Measurements from ENCODE around the gene DTD1. TPM values are rescaled to one million over a fixed set of nuclear protein-coding genes. Genes with fewer than 3 reads are reported as not detected.

Gene DTD1
- total and polyA plus RNA-seq, 3 donors from 2014 or later: 34.6 to 41.6 (median 39.9) TPM

DNA sequence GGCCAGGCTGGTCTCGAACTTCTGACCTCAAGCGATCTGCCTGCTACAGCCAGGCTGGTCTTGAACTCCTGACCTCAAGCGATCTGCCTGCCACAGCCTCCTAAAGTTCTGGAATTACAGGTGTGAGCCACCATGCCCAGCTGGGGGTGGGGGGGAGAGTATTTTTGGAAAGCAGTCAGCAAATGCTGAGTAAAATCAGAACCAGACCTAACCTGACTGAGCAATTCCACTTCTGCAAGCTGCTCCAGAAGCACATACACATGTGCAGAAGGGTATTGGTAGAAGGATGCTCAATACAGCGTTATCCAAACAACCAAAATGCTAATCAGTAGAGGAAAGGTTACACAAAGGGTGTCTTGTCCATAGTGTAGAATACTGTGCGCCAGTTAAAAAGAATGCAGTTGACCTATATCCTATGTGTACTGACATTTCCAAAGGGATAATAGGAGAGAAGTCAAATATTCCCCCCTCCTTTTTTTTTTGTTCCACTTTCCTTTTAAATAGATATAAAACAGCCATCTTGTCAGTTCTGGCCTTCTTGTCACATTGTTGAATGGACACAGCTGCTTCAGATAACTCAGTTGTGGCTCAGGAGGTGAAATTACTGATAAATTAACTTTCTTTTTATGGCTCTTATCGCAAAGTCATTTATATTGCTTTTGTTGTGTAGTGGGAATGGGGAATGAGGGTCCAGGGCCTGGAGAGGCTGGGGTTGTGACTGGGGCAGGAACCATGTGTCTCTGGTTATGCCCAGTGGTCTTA is 74.6 kb downstream of the DTD1 start:
- TF ChIP-seq, protein P1, sequence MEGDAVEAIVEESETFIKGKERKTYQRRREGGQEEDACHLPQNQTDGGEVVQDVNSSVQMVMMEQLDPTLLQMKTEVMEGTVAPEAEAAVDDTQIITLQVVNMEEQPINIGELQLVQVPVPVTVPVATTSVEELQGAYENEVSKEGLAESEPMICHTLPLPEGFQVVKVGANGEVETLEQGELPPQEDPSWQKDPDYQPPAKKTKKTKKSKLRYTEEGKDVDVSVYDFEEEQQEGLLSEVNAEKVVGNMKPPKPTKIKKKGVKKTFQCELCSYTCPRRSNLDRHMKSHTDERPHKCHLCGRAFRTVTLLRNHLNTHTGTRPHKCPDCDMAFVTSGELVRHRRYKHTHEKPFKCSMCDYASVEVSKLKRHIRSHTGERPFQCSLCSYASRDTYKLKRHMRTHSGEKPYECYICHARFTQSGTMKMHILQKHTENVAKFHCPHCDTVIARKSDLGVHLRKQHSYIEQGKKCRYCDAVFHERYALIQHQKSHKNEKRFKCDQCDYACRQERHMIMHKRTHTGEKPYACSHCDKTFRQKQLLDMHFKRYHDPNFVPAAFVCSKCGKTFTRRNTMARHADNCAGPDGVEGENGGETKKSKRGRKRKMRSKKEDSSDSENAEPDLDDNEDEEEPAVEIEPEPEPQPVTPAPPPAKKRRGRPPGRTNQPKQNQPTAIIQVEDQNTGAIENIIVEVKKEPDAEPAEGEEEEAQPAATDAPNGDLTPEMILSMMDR (IDR thresholded peaks at IDR 0.05): no peak
- no peak for TF ChIP-seq POLR2A (IDR thresholded peaks at IDR 0.05)
- H3K4me3 ChIP-seq: no peak overlapping the region
- H3K36me3 ChIP-seq (ENCODE audit: low read depth, missing control alignments): no peaks in the 10 kb centered on the region
- H3K27me3 ChIP-seq: no peaks in the 10 kb centered on the region
- intact Hi-C loops (cut with DNase I; ENCODE audit: low total_unique reads): no loop called here
- WGBS, 2 donors: 93 to 95% methylated on average over 6 of the region's 6 CpGs
- DNase-seq: no peak
- H3K4me1 ChIP-seq: no peaks in the 10 kb centered on the region
- H3K9me3 ChIP-seq: no peaks in the 10 kb centered on the region
- no peak overlapping the region for H3K27ac ChIP-seq

DNA sequence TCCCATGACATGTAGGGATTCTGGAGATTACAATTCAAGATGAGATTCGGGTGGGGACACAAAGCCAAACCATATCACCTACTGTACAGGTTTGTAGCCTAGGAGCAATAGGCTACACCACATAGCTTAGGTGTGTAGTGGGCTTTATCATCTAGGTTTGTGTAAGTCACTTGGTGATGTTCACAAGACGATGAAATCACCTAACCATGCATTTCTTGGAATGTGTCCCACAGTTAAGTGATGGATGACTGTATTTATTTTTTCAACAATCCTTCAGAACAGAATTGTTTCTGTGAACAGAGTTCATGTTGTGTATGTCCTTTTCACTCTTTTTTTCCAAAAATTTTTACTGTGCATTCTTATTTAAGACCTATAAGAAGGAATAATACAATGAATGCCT is 76.1 kb downstream of the DTD1 start:
- no peak overlapping the region for H3K4me3 ChIP-seq
- intact Hi-C loops (cut with DNase I; ENCODE audit: low total_unique reads): no loop called here
- no peaks in the 10 kb centered on the region for H3K4me1 ChIP-seq
- no peaks in the 10 kb centered on the region for H3K9me3 ChIP-seq
- 81 to 94% methylated on average over 2 of the region's 2 CpGs for WGBS, 2 donors
- no peak for TF ChIP-seq POLR2A (IDR thresholded peaks at IDR 0.05)
- TF ChIP-seq, protein P1 (IDR thresholded peaks at IDR 0.05): no peak
- H3K27ac ChIP-seq: no peak overlapping the region
- H3K27me3 ChIP-seq: no peaks in the 10 kb centered on the region
- H3K36me3 ChIP-seq (ENCODE audit: low read depth, missing control alignments): no peaks in the 10 kb centered on the region
- no peak for DNase-seq

DNA sequence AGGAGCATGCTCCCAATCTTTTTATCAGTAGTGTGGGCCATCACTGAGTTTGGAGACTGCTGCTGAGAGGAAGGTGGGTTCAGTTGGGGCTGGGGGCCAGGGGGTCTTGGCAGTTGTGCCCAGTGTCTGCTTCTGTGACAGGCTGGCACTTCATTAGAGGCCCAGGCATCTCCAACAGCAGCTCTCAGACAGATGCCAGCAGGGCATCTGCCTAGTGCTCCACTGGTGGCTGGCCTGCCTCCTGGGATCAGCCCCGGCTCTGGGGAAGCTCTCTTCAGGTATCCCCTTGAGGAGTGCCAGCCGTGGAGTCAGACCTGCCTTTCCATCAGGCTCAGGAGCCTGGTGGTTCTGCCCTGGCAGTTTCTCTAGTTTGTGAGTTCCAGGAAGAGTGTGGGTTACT is 77.3 kb downstream of the DTD1 start:
- no peak overlapping the region for H3K4me3 ChIP-seq
- H3K27me3 ChIP-seq: no peaks in the 10 kb centered on the region
- no peaks in the 10 kb centered on the region for H3K4me1 ChIP-seq
- no peaks in the 10 kb centered on the region for H3K9me3 ChIP-seq
- no peak overlapping the region for H3K27ac ChIP-seq
- TF ChIP-seq, protein P1 (IDR thresholded peaks at IDR 0.05): no peak
- no peak for TF ChIP-seq POLR2A (IDR thresholded peaks at IDR 0.05)
- no peaks in the 10 kb centered on the region for H3K36me3 ChIP-seq (ENCODE audit: low read depth, missing control alignments)
- DNase-seq: no peak
- 95 to 100% methylated on average over 2 of the region's 2 CpGs for WGBS, 2 donors
- intact Hi-C loops (cut with DNase I; ENCODE audit: low total_unique reads): no loop called here

DNA sequence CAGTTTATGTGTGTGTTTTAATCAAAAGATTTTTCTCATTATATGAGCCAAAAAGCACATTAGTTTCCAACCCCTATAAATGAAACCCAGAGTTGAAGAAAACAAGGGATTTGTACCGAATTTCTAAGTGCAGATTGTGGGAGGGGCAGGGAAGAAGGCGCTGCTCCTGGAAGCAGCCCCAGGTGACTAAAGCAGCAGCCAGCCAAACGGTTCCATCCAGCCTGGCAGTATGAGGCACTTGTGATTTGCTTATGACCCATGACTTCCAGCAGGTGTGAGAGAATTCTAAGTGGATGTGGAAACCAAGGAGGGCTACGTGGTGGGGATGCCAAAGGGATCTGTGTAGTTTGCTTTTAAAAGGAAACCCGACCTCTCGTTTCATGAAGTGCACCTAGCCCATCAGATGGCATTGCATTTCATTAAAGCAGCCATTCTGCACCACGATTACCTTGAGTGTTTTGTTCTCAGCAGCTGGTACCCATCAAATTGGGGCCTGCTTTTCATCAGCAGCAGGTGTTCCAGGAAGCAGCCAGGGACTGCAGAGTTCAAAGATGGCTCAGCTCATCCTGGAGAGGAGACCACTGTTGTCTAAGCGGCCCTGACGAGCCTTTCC is 79.1 kb downstream of the DTD1 start:
- no peaks in the 10 kb centered on the region for H3K4me1 ChIP-seq
- H3K27ac ChIP-seq: no peak overlapping the region
- no peaks in the 10 kb centered on the region for H3K9me3 ChIP-seq
- no peak for DNase-seq
- no peak for TF ChIP-seq POLR2A (IDR thresholded peaks at IDR 0.05)
- TF ChIP-seq, protein P1 (IDR thresholded peaks at IDR 0.05): no peak
- no peaks in the 10 kb centered on the region for H3K27me3 ChIP-seq
- 74 to 81% methylated on average over 9 of the region's 9 CpGs for WGBS, 2 donors
- H3K36me3 ChIP-seq (ENCODE audit: low read depth, missing control alignments): no peaks in the 10 kb centered on the region
- intact Hi-C loops (cut with DNase I; ENCODE audit: low total_unique reads): no loop called here
- no peak overlapping the region for H3K4me3 ChIP-seq

Measured in testis (tissue), 3 donors.